H1 (cell line): ENCODE measurements around the gene KCMF1. TPM values are rescaled to one million over a fixed set of nuclear protein-coding genes. Genes with fewer than 3 reads are reported as not detected.

Source experiments
- CREB1 ChIP-seq: IDR thresholded peaks from 2 replicates; pipeline ENCODE4 v1.6.1; 2012; ENCODE audit warnings: inconsistent platforms
- CTBP2 ChIP-seq: IDR thresholded peaks from 2 replicates; pipeline ENCODE4 v1.7.0; 2011; ENCODE audit warnings: borderline replicate concordance, mild to moderate bottlenecking, moderate library complexity, mixed read lengths, low read length; ENCODE audit not compliant: insufficient read depth, insufficient read length
- POU5F1 ChIP-seq: IDR thresholded peaks from 2 replicates; pipeline ENCODE4 v1.6.1; 2011; ENCODE audit warnings: low read depth, mild to moderate bottlenecking, low read length, moderate library complexity
- polyA plus RNA-seq, 7 experiments: library from polyadenylated mRNA; depleted of rRNA in 3 of 7; stranded (reverse) in 5 of 7; unstranded in 2 of 7; fragments of >200 nt in 5 of 7; fragments of 200-250 nt in 2 of 7; gene quantifications; 1 replicate in 5 of 7; 2 replicates in 1 of 7; 4 replicates in 1 of 7; pipeline versions ENCODE4 v1.2.1 to v1.2.3, GENCODE V29; 2011 to 2013; ENCODE audit warnings: missing spikeins in 2 of 7, mixed read lengths in 2 of 7
- total RNA-seq: library from RNA; stranded (reverse); fragmentation: NEBNext Ultra II Directional; extraction: Animal tissue kit (Norgen Biotek cat#: 25700); gene quantifications from 2 replicates; pipeline ENCODE4 v1.2.1, GENCODE V29; 2021
- TF ChIP-seq, protein P1 (sequence below): fragments of 300-600 bp; sonication (generic); IDR thresholded peaks from 2 replicates; pipeline ENCODE4 v1.7.1; 2012; ENCODE audit warnings: low read length, moderate library complexity, mild to moderate bottlenecking, inconsistent platforms; ENCODE audit not compliant: insufficient replicate concordance

Gene KCMF1
- total and polyA plus RNA-seq, 2 of the 8 experiments (the other 6 are each of a cell fraction or from before 2014, with no cell fraction given), result 86.9 to 149 TPM

DNA sequence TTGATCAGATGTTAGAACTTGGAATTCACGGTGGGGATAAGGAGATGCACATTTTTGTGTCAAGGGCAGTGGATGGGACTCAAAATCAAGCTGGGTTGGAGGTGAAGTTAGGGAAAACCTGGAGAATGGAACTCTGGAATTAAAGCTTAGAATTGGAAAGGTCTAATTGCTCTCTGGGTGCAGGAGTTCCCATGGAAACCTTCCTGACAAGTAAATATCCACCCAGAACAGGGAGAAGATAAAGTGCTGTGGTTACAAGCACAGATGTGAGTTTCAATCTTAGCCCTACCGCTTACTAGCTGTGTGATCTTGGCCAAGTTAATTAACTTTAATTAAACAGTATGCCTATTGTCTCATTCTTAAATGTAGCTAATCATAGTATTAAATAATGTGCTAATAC lies 90.9 kb downstream of the KCMF1 start (continued):
- TF ChIP-seq POU5F1 (no peak), CTBP2 (no peak), CREB1 (no peak)
- TF ChIP-seq, protein P1, sequence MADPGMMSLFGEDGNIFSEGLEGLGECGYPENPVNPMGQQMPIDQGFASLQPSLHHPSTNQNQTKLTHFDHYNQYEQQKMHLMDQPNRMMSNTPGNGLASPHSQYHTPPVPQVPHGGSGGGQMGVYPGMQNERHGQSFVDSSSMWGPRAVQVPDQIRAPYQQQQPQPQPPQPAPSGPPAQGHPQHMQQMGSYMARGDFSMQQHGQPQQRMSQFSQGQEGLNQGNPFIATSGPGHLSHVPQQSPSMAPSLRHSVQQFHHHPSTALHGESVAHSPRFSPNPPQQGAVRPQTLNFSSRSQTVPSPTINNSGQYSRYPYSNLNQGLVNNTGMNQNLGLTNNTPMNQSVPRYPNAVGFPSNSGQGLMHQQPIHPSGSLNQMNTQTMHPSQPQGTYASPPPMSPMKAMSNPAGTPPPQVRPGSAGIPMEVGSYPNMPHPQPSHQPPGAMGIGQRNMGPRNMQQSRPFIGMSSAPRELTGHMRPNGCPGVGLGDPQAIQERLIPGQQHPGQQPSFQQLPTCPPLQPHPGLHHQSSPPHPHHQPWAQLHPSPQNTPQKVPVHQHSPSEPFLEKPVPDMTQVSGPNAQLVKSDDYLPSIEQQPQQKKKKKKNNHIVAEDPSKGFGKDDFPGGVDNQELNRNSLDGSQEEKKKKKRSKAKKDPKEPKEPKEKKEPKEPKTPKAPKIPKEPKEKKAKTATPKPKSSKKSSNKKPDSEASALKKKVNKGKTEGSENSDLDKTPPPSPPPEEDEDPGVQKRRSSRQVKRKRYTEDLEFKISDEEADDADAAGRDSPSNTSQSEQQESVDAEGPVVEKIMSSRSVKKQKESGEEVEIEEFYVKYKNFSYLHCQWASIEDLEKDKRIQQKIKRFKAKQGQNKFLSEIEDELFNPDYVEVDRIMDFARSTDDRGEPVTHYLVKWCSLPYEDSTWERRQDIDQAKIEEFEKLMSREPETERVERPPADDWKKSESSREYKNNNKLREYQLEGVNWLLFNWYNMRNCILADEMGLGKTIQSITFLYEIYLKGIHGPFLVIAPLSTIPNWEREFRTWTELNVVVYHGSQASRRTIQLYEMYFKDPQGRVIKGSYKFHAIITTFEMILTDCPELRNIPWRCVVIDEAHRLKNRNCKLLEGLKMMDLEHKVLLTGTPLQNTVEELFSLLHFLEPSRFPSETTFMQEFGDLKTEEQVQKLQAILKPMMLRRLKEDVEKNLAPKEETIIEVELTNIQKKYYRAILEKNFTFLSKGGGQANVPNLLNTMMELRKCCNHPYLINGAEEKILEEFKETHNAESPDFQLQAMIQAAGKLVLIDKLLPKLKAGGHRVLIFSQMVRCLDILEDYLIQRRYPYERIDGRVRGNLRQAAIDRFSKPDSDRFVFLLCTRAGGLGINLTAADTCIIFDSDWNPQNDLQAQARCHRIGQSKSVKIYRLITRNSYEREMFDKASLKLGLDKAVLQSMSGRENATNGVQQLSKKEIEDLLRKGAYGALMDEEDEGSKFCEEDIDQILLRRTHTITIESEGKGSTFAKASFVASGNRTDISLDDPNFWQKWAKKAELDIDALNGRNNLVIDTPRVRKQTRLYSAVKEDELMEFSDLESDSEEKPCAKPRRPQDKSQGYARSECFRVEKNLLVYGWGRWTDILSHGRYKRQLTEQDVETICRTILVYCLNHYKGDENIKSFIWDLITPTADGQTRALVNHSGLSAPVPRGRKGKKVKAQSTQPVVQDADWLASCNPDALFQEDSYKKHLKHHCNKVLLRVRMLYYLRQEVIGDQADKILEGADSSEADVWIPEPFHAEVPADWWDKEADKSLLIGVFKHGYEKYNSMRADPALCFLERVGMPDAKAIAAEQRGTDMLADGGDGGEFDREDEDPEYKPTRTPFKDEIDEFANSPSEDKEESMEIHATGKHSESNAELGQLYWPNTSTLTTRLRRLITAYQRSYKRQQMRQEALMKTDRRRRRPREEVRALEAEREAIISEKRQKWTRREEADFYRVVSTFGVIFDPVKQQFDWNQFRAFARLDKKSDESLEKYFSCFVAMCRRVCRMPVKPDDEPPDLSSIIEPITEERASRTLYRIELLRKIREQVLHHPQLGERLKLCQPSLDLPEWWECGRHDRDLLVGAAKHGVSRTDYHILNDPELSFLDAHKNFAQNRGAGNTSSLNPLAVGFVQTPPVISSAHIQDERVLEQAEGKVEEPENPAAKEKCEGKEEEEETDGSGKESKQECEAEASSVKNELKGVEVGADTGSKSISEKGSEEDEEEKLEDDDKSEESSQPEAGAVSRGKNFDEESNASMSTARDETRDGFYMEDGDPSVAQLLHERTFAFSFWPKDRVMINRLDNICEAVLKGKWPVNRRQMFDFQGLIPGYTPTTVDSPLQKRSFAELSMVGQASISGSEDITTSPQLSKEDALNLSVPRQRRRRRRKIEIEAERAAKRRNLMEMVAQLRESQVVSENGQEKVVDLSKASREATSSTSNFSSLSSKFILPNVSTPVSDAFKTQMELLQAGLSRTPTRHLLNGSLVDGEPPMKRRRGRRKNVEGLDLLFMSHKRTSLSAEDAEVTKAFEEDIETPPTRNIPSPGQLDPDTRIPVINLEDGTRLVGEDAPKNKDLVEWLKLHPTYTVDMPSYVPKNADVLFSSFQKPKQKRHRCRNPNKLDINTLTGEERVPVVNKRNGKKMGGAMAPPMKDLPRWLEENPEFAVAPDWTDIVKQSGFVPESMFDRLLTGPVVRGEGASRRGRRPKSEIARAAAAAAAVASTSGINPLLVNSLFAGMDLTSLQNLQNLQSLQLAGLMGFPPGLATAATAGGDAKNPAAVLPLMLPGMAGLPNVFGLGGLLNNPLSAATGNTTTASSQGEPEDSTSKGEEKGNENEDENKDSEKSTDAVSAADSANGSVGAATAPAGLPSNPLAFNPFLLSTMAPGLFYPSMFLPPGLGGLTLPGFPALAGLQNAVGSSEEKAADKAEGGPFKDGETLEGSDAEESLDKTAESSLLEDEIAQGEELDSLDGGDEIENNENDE, result no peak
